Esophagus muscularis mucosa (tissue), 4 donors: ENCODE data around the gene XYLB. TPM values are rescaled to one million over a fixed set of nuclear protein-coding genes. Genes with fewer than 3 reads are reported as not detected.
A peak's percentile ranks its signal among the peaks of the same experiment; 100 is the strongest.

Experiments used
- DNase-seq: peaks from one replicate; pipeline ENCODE4 v3.0.0-alpha.2; 2017; ENCODE audit errors: extremely low spot score
- H3K27ac ChIP-seq, 4 donors: fragments of 200-600 bp; sonication (generic); replicated peaks in 1 of 4; 1 replicate in 3 of 4; 2 replicates in 1 of 4; pipeline ENCODE4 v1.5.1; 2016 to 2019; ENCODE audit warnings: mild to moderate bottlenecking in 1 of 4
- H3K27me3 ChIP-seq, 4 donors: fragments of 200-600 bp; sonication (generic); one replicate each; pipeline versions ENCODE4 v1.5.1 to v1.6.0; 2016 to 2019
- H3K36me3 ChIP-seq, 4 donors: fragments of 200-600 bp; sonication (generic); one replicate each; pipeline ENCODE4 v1.5.1; 2016 to 2019
- H3K4me1 ChIP-seq, 4 donors: fragments of 200-600 bp; sonication (generic); one replicate each; pipeline ENCODE4 v1.5.1; 2016 to 2019
- H3K4me3 ChIP-seq, 4 donors: fragments of 200-600 bp; sonication (generic); 1 replicate in 2 of 4; 2 replicates in 2 of 4; pipeline ENCODE4 v1.5.1; 2016 to 2019; ENCODE audit warnings: mild to moderate bottlenecking in 4 of 4, moderate library complexity in 1 of 4
- H3K9me3 ChIP-seq, 4 donors: fragments of 200-600 bp; sonication (generic); 1 replicate in 3 of 4; 2 replicates in 1 of 4; pipeline ENCODE4 v1.5.1; 2016 to 2019
- EP300 ChIP-seq: sonication (generic); formaldehyde crosslinking; IDR thresholded peaks from one replicate; pipeline ENCODE4 v1.6.1; 2017; ENCODE audit warnings: antibody characterized with exemption
- POLR2AphosphoS5 ChIP-seq, 2 donors: sonication (generic); formaldehyde crosslinking; IDR thresholded peaks; one replicate each; pipeline ENCODE4 v1.6.1; 2017; ENCODE audit warnings: antibody characterized with exemption in 2 of 2
- WGBS: methylation state at CpG from one replicate; pipeline ENCODE4 v1.1.5; 2018; 5-methylcytosine and 5-hydroxymethylcytosine counted together
- intact Hi-C: fragments of 100-400 bp; cut with DNase I; formaldehyde crosslinking; loops from one replicate; pipeline ENCODE4 v1.15.1; 2023
- small RNA-seq, 3 donors: library from RNA; depleted of rRNA; stranded (forward); fragments of <200 nt; gene quantifications; one replicate each; pipeline ENCODE3, GENCODE V24; 2016
- total RNA-seq, 4 donors: library from RNA; depleted of rRNA; stranded (reverse); fragments of >200 nt; gene quantifications; one replicate each; pipeline versions ENCODE4 v1.1.0 to v1.2.1, GENCODE V29; 2016

Gene XYLB
- total RNA-seq, 4 donors from 2014 or later = 0.65 to 2.5 (median 1.2) TPM

- H3K27ac ChIP-seq = peak overlapping the region; percentile 32 to 59 (median 48)
- H3K36me3 ChIP-seq = no peaks in the 10 kb centered on the region
- no peaks in the 10 kb centered on the region for H3K27me3 ChIP-seq
- WGBS = 59% methylated on average over 11 of the region's 12 CpGs
- peaks cover 42 to 60% (median 59%) of the 10 kb centered on the region in 4 donors for H3K4me1 ChIP-seq
- no peaks in the 10 kb centered on the region for H3K9me3 ChIP-seq
- TF ChIP-seq POLR2AphosphoS5 (IDR thresholded peaks at IDR 0.05) = peak in 1 of 2 donors; percentile 4
- TF ChIP-seq EP300 = no peak
- H3K4me3 ChIP-seq = no peak overlapping the region
- intact Hi-C loops = no loop called here
- DNase-seq = peak; percentile 90
Observed at GRCh38 chr3:38460377-38461270, 114.0 kb downstream of the XYLB start.

Small RNAs within 50 kb of the gene (small RNA-seq; reads per million reads assigned to genes)
- 0 reads per million in 3 donors for gene RNU6-235P

Other genes with a start within 250 kb of the XYLB start
- gene ACAA1, start 209.7 kb upstream of the XYLB start, total RNA-seq = 10 to 100 TPM; 31.3 to 49.4 (median 39.1) TPM
- 10 to 100 TPM; 21.2 to 38.6 (median 26.1) TPM for gene MYD88, start 208.1 kb upstream of the XYLB start, total RNA-seq
- 10 to 100 TPM; 27.0 to 46.7 (median 32.9) TPM for gene OXSR1, start 181.2 kb upstream of the XYLB start, total RNA-seq
- gene SLC22A13, start 81.0 kb upstream of the XYLB start, total RNA-seq = under 1 TPM in 2 of 4 donors, not detected in 2; 0.17 to 0.29 TPM
- under 1 TPM in 1 of 4 donors, not detected in 3; 0.23 TPM for gene SLC22A14, start 64.5 kb upstream of the XYLB start, total RNA-seq
- 1 to 10 TPM; 3.8 to 9.8 (median 5.9) TPM for gene ACVR2B, start 107.1 kb downstream of the XYLB start, total RNA-seq
- 10 to 100 TPM; 14.9 to 37.8 (median 30.8) TPM for gene EXOG, start 149.6 kb downstream of the XYLB start, total RNA-seq